Measurements from ENCODE around the gene CHD8. TPM values are rescaled to one million over a fixed set of nuclear protein-coding genes. Genes with fewer than 3 reads are reported as not detected.
"Not testable (repeated sequence)": the region's sequence is repeated elsewhere in the genome, so short reads cannot be mapped to it uniquely, and the experiment has no call there.

Gene CHD8
- total RNA-seq, 1 donor from 2014 or later = 72.6 TPM

- no peak for DNase-seq
- ATAC-seq = peak; percentile 2
- H3K36me3 ChIP-seq = peaks cover 20% of the 10 kb centered on the region
- H3K9me3 ChIP-seq = no peaks in the 10 kb centered on the region
- peaks cover 22% of the 10 kb centered on the region for H3K4me1 ChIP-seq
- intact Hi-C loops (cut with DNase I) = no loop called here
- H3K27ac ChIP-seq = peak overlapping the region; percentile 91
- no peaks in the 10 kb centered on the region for H3K27me3 ChIP-seq
- peak overlapping the region; percentile 95 for H3K4me3 ChIP-seq
- no peak for TF ChIP-seq CTCF (IDR thresholded peaks at IDR 0.05)
These were observed 20.0 kb upstream of the CHD8 start for GRCh38 chr14:21475767-21476522.

GRCh38 chr14:21467616-21468015 lies 11.7 kb upstream of the CHD8 start:
- Histone ChIP-seq H3K27ac (no peak overlapping the region), H3K4me3 (no peak overlapping the region), H3K36me3 (peaks cover 86% of the 10 kb centered on the region), H3K4me1 (no peaks in the 10 kb centered on the region), H3K27me3 (no peaks in the 10 kb centered on the region), H3K9me3 (no peaks in the 10 kb centered on the region)
- no peak for ATAC-seq
- intact Hi-C loops (cut with DNase I) = no loop called here
- DNase-seq = no peak
- no peak for TF ChIP-seq CTCF (IDR thresholded peaks at IDR 0.05)

- Histone ChIP-seq H3K4me1 (peaks cover 25% of the 10 kb centered on the region), H3K36me3 (peaks cover 23% of the 10 kb centered on the region), H3K9me3 (no peaks in the 10 kb centered on the region), H3K4me3 (peak overlapping the region; percentile 88), H3K27me3 (no peaks in the 10 kb centered on the region), H3K27ac (peak overlapping the region; percentile 99)
- DNase-seq (no peak), ATAC-seq (peak; percentile 37)
- TF ChIP-seq CTCF (IDR thresholded peaks at IDR 0.05) = no peak
- intact Hi-C loops (cut with DNase I) = no loop called here
These were observed 371 bp downstream of the CHD8 start for GRCh38 chr14:21455592-21455911.

GRCh38 chr14:21454843-21455544 lies 929 bp downstream of the CHD8 start:
- intact Hi-C loops (cut with DNase I) = no loop called here
- Histone ChIP-seq H3K36me3 (peaks cover 17% of the 10 kb centered on the region), H3K27me3 (no peaks in the 10 kb centered on the region), H3K27ac (peak overlapping the region; percentile 99), H3K9me3 (no peaks in the 10 kb centered on the region), H3K4me3 (peak overlapping the region; percentile 88), H3K4me1 (peaks cover 28% of the 10 kb centered on the region)
- ATAC-seq = no peak
- TF ChIP-seq CTCF (IDR thresholded peaks at IDR 0.05) = no peak
- no peak for DNase-seq

- ATAC-seq (no peak), DNase-seq (no peak)
- H3K4me3 ChIP-seq = no peak overlapping the region
- H3K27ac ChIP-seq = no peak overlapping the region
- intact Hi-C loops (cut with DNase I) = no loop called here
- H3K27me3 ChIP-seq = no peaks in the 10 kb centered on the region
- no peaks in the 10 kb centered on the region for H3K9me3 ChIP-seq
- peaks cover 26% of the 10 kb centered on the region for H3K4me1 ChIP-seq
- peaks cover 13% of the 10 kb centered on the region for H3K36me3 ChIP-seq
- TF ChIP-seq CTCF (IDR thresholded peaks at IDR 0.05) = no peak
These were observed 6.1 kb downstream of the CHD8 start for GRCh38 chr14:21449899-21450216.

- H3K27ac ChIP-seq; H3K4me3 ChIP-seq; intact Hi-C loops (cut with DNase I); H3K27me3 ChIP-seq; DNase-seq; H3K9me3 ChIP-seq; ATAC-seq; H3K36me3 ChIP-seq: not testable (repeated sequence)
- peaks cover 14% of the 10 kb centered on the region for H3K4me1 ChIP-seq
These were observed 13.3 kb downstream of the CHD8 start for GRCh38 chr14:21442657-21443056.
